GM12878 (cell line): ENCODE results near the gene GPM6B. TPM values are rescaled to one million over a fixed set of nuclear protein-coding genes. Genes with fewer than 3 reads are reported as not detected.
A peak's percentile ranks its signal among the peaks of the same experiment; 100 is the strongest.

Experiments used
- ATF2 ChIP-seq: IDR thresholded peaks from 2 replicates; pipeline ENCODE4 v1.6.1; 2012; ENCODE audit warnings: low read length, inconsistent platforms
- BCL11A ChIP-seq: IDR thresholded peaks from 2 replicates; pipeline ENCODE4 v1.6.1; 2011; ENCODE audit warnings: low read depth, low read length
- CBFB ChIP-seq: IDR thresholded peaks from 2 replicates; pipeline ENCODE4 v1.6.1; 2016; ENCODE audit warnings: antibody characterized with exemption, low read depth
- HCFC1 ChIP-seq: fragments of 150-350 bp; IDR thresholded peaks from 2 replicates; pipeline ENCODE4 v1.6.1; 2014; ENCODE audit warnings: low read length
- HDAC2 ChIP-seq: fragments of 200-600 bp; sonication (generic); IDR thresholded peaks from 2 replicates; pipeline ENCODE4 v1.6.1; 2017
- IKZF2 ChIP-seq, 2 experiments: fragments of 450-650 bp; IDR thresholded peaks; 2 replicates each; pipeline ENCODE4 v1.6.1; 2017; ENCODE audit warnings: mild to moderate bottlenecking in 2 of 2, moderate library complexity in 2 of 2
- JUNB ChIP-seq: IDR thresholded peaks from 2 replicates; pipeline ENCODE4 v1.6.1; 2016; ENCODE audit warnings: antibody characterized with exemption, mild to moderate bottlenecking
- JUND ChIP-seq: IDR thresholded peaks from 2 replicates; pipeline ENCODE4 v1.6.1; 2012; ENCODE audit warnings: low read depth, mild to moderate bottlenecking, low read length, improper control_type of control experiment, moderate library complexity
- KLF5 ChIP-seq: fragments of 450-650 bp; IDR thresholded peaks from 2 replicates; pipeline ENCODE4 v1.6.1; 2014; ENCODE audit warnings: mild to moderate bottlenecking; ENCODE audit not compliant: partially characterized antibody
- LARP7 ChIP-seq: fragments of 450-650 bp; IDR thresholded peaks from 2 replicates; pipeline ENCODE4 v1.6.1; 2017; ENCODE audit warnings: mild to moderate bottlenecking
- MTA2 ChIP-seq: fragments of 450-650 bp; IDR thresholded peaks from 2 replicates; pipeline ENCODE4 v1.6.1; 2016; ENCODE audit warnings: low read depth, mild to moderate bottlenecking, moderate library complexity
- MTA3 ChIP-seq: IDR thresholded peaks from 2 replicates; pipeline ENCODE4 v1.6.1; 2012; ENCODE audit warnings: low read length, inconsistent platforms, borderline replicate concordance
- MXI1 ChIP-seq: fragments of 150-350 bp; IDR thresholded peaks from 2 replicates; pipeline ENCODE4 v1.6.1; 2011; ENCODE audit warnings: low read depth, mild to moderate bottlenecking, inconsistent platforms, low read length, improper control_type of control experiment
- MYC ChIP-seq: IDR thresholded peaks from 2 replicates; pipeline ENCODE4 v1.6.1; 2011; ENCODE audit warnings: mild to moderate bottlenecking, low read length, moderate library complexity, inconsistent platforms; ENCODE audit not compliant: insufficient read depth, insufficient replicate concordance, insufficient read length, severe bottlenecking
- NBN ChIP-seq: fragments of 450-650 bp; IDR thresholded peaks from 2 replicates; pipeline ENCODE4 v1.6.1; 2016
- NFXL1 ChIP-seq: fragments of 450-650 bp; IDR thresholded peaks from 2 replicates; pipeline ENCODE4 v1.6.1; 2017; ENCODE audit warnings: antibody characterized with exemption, mild to moderate bottlenecking, borderline replicate concordance
- NR2F1 ChIP-seq: fragments of 450-650 bp; conservative IDR thresholded peaks from 2 replicates; pipeline ENCODE4 v1.6.1; 2017; ENCODE audit warnings: mild to moderate bottlenecking
- POLR2AphosphoS5 ChIP-seq: IDR thresholded peaks from 2 replicates; pipeline ENCODE4 v1.6.1; 2011; ENCODE audit warnings: mild to moderate bottlenecking, low read length, inconsistent platforms
- PRDM15 ChIP-seq: fragments of 450-650 bp; formaldehyde crosslinking; IDR thresholded peaks from 2 replicates; pipeline ENCODE4 v1.4.0; 2020; ENCODE audit warnings: mild to moderate bottlenecking, moderate library complexity
- RCOR1 ChIP-seq: conservative IDR thresholded peaks from 2 replicates; pipeline ENCODE4 v1.6.1; 2012; ENCODE audit warnings: low read depth, low read length, improper control_type of control experiment
- SPI1 ChIP-seq: IDR thresholded peaks from 2 replicates; pipeline ENCODE4 v1.6.1; 2011; ENCODE audit warnings: low read depth, mild to moderate bottlenecking, low read length, moderate library complexity, borderline replicate concordance; ENCODE audit not compliant: insufficient read depth
- SREBF2 ChIP-seq: IDR thresholded peaks from 2 replicates; pipeline ENCODE4 v1.6.1; 2012; ENCODE audit warnings: mild to moderate bottlenecking, low read length
- SUZ12 ChIP-seq: fragments of 200-600 bp; sonication (generic); IDR thresholded peaks from one replicate; pipeline ENCODE4 v1.6.1; 2018; ENCODE audit warnings: antibody characterized with exemption, mild to moderate bottlenecking; ENCODE audit not compliant: unreplicated experiment
- TARDBP ChIP-seq: IDR thresholded peaks from 2 replicates; pipeline ENCODE4 v1.6.1; 2016; ENCODE audit warnings: borderline replicate concordance
- TBL1XR1 ChIP-seq: IDR thresholded peaks from 2 replicates; pipeline ENCODE4 v1.6.1; 2012; ENCODE audit warnings: low read depth, low read length, improper control_type of control experiment
- YY1 ChIP-seq: IDR thresholded peaks from 2 replicates; pipeline ENCODE4 v1.6.1; 2011; ENCODE audit warnings: low read depth, mild to moderate bottlenecking, low read length
- ZBTB11 ChIP-seq: fragments of 450-650 bp; formaldehyde crosslinking; IDR thresholded peaks from 2 replicates; pipeline ENCODE4 v1.5.0; 2022; ENCODE audit warnings: mild to moderate bottlenecking, missing genetic modification characterization
- polyA plus RNA-seq, 11 experiments: library from polyadenylated mRNA; depleted of rRNA in 4 of 11; unstranded in 6 of 11; stranded (reverse) in 5 of 11; fragments of >200 nt; fragmentation: Nextera tagmentation in 4 of 11; fragmentation: Illumina TruSeq in 1 of 11; extraction: Ambion mirVana in 4 of 11; extraction: Trizol in 1 of 11; gene quantifications; 1 replicate in 1 of 11; 2 replicates in 10 of 11; pipeline versions ENCODE4 v1.2.1 to v1.2.3, GENCODE V29; 2011 to 2016; ENCODE audit warnings: inconsistent platforms in 2 of 11, missing spikeins in 2 of 11, low read depth in 1 of 11
- total RNA-seq, 4 experiments: library from RNA; depleted of rRNA in 3 of 4; stranded (reverse); fragments of >200 nt in 3 of 4; fragmentation: Illumina TruSeq in 1 of 4; extraction: Trizol in 1 of 4; gene quantifications; 2 replicates each; pipeline versions ENCODE4 v1.2.1 to v1.2.3, GENCODE V29; 2013 to 2021

Gene GPM6B
- total and polyA plus RNA-seq, 10 of the 15 experiments (the other 5 are each of a cell fraction or from before 2014, with no cell fraction given): 0.01 to 2.6 (median 0.37) TPM; not detected in 2

DNA sequence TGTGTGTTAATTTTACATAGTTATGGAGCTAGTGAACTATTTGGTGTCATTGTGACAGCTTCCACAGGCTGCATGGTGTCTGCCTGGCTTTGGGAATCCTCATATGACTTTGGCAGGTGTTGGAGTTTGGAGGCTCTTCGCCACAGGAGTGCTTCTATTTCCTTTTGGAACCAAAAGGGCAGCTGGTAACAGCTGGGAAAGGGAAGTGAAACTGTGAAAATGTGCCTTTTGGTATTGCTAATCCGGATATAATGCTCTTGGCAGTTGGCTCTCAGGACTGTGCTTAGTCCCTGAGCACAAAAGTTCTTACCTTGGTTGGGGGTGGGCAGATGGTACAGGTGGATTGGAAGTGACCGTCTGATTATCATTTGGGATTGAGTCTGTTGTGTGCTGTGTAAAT lies 64.2 kb downstream of the GPM6B start (continued):
- TF ChIP-seq RCOR1: 0 out of 2 replicates have a peak, but pooled peaks have one; percentile 68
- TF ChIP-seq TBL1XR1: peak; percentile 31; the same call in 1 of the 2 replicates
- TF ChIP-seq IKZF2 (IDR thresholded peaks at IDR 0.05): peak; percentile 97 to 98
- TF ChIP-seq TARDBP: no peak
- TF ChIP-seq BCL11A: peak; percentile 91
- TF ChIP-seq KLF5: no peak
- TF ChIP-seq JUND: no peak
- TF ChIP-seq MTA3: peak; percentile 73; the same call in 1 of the 2 replicates
- TF ChIP-seq YY1: no peak
- peak; percentile 68 for TF ChIP-seq JUNB
- TF ChIP-seq HCFC1: no peak
- TF ChIP-seq CBFB: no peak
- TF ChIP-seq NBN: peak; percentile 53; the same call in 1 of the 2 replicates
- TF ChIP-seq SPI1: peak; percentile 95
- no peak for TF ChIP-seq SREBF2
- TF ChIP-seq HDAC2: no peak
- no peak for TF ChIP-seq NFXL1
- TF ChIP-seq NR2F1: no peak; the same call in 1 of the 2 replicates
- no peak for TF ChIP-seq PRDM15
- no peak for TF ChIP-seq MYC
- no peak for TF ChIP-seq LARP7
- no peak for TF ChIP-seq ZBTB11
- TF ChIP-seq ATF2: peak; percentile 70
- TF ChIP-seq MXI1: no peak
- no peak for TF ChIP-seq POLR2AphosphoS5
- no peak for TF ChIP-seq SUZ12
- peak; percentile 80 for TF ChIP-seq MTA2
